ENCODE results near the gene NEK4. TPM values are rescaled to one million over a fixed set of nuclear protein-coding genes. Genes with fewer than 3 reads are reported as not detected.

NEK4 gene
- polyA plus RNA-seq, 1 of the 3 experiments (the other 2 are of a cell fraction): 8.8 TPM

Small RNA genes lying within 50 kb of the gene (small RNA-seq; reads per million reads assigned to genes)
- gene AC006254.2: 0 reads per million in 7 experiments
- gene RF00569: 490 to 16,705 (median 1,376) reads per million in 7 experiments
- gene RF01183: 0 reads per million in 7 experiments
- gene SNORD19: 0 to 0.06 (median 0) reads per million in 7 experiments
- gene SNORD19B: 0 reads per million in 7 experiments
- 23.2 to 631 (median 64.4) reads per million in 7 experiments for gene SNORD69

Other genes starting within 250 kb of the NEK4 start
- 93.9 and 113 TPM in 2 replicates for gene NT5DC2, start 237.1 kb downstream of the NEK4 start, polyA plus RNA-seq (2012; rRNA removed)
- 43.8 and 124 TPM in 2 replicates for gene UQCC5, start 234.3 kb downstream of the NEK4 start, polyA plus RNA-seq (2012; rRNA removed)
- gene PBRM1, start 85.0 kb downstream of the NEK4 start, polyA plus RNA-seq (2012; rRNA removed): 14.0 and 14.3 TPM in 2 replicates
- gene GNL3, start 84.9 kb downstream of the NEK4 start, polyA plus RNA-seq (2012; rRNA removed): 55.0 and 77.0 TPM in 2 replicates
- gene GLT8D1, start 65.1 kb downstream of the NEK4 start, polyA plus RNA-seq (2012; rRNA removed): 102 and 135 TPM in 2 replicates
- gene SPCS1, start 64.8 kb downstream of the NEK4 start, polyA plus RNA-seq (2012; rRNA removed): 191 and 198 TPM in 2 replicates
- gene ITIH1, start 6.7 kb upstream of the NEK4 start, polyA plus RNA-seq (2012; rRNA removed): not detected in 2 replicates
- gene ITIH3, start 23.9 kb upstream of the NEK4 start, polyA plus RNA-seq (2012; rRNA removed): 4.3 and 5.3 TPM in 2 replicates
- gene ITIH4, start 59.7 kb upstream of the NEK4 start, polyA plus RNA-seq (2012; rRNA removed): 1.1 and 2.0 TPM in 2 replicates
- gene MUSTN1, start 64.1 kb upstream of the NEK4 start, polyA plus RNA-seq (2012; rRNA removed): 0.42 and 0.54 TPM in 2 replicates
- gene STIMATE, start 126.6 kb upstream of the NEK4 start, polyA plus RNA-seq (2012; rRNA removed): 9.3 and 10.4 TPM in 2 replicates